Retinal pigment epithelial cell (primary cell): ENCODE data around the gene MAPK8IP2.
"Not testable (repeated sequence)": the region's sequence is repeated elsewhere in the genome, so short reads cannot be mapped to it uniquely, and the experiment has no call there.

Experiments
- DNase-seq: peaks from one replicate; pipeline ENCODE4 v3.0.0-alpha.2; 2010; ENCODE audit warnings: low read depth
- H3K4me3 ChIP-seq: 2 replicates; pipeline ENCODE4 v1.5.1; 2011; ENCODE audit warnings: mild to moderate bottlenecking, low read length, control low read depth, moderate library complexity
- CTCF ChIP-seq: conservative IDR thresholded peaks from 2 replicates; pipeline ENCODE4 v1.5.1; 2011; ENCODE audit warnings: low read depth, low read length, control low read depth, inconsistent platforms

MAPK8IP2 gene

GRCh38 chr22:50653256-50653655, 52.7 kb downstream of the MAPK8IP2 start:
- TF ChIP-seq CTCF: no peak
- no peak overlapping the region for H3K4me3 ChIP-seq
- no peak for DNase-seq

- not testable (repeated sequence) for DNase-seq, H3K4me3 ChIP-seq
Measured at GRCh38 chr22:50654664-50655063, 54.1 kb downstream of the MAPK8IP2 start.

- no peak for DNase-seq
- no peak overlapping the region for H3K4me3 ChIP-seq
- TF ChIP-seq CTCF: no peak
Measured at GRCh38 chr22:50656122-50657070, 55.8 kb downstream of the MAPK8IP2 start.

- no peak for DNase-seq
- TF ChIP-seq CTCF: no peak
- H3K4me3 ChIP-seq: no peak overlapping the region
Measured at GRCh38 chr22:50657925-50658324, 57.3 kb downstream of the MAPK8IP2 start.

GRCh38 chr22:50659711-50660110, 59.1 kb downstream of the MAPK8IP2 start:
- not testable (repeated sequence) for H3K4me3 ChIP-seq, DNase-seq

GRCh38 chr22:50660306-50660705, 59.7 kb downstream of the MAPK8IP2 start:
- TF ChIP-seq CTCF: no peak

More at GRCh38 chr22:50660306-50660705, 59.7 kb downstream of the MAPK8IP2 start:
- DNase-seq: no peak
- H3K4me3 ChIP-seq: no peak overlapping the region
